GM20000 (cell line): ENCODE data around the gene DENND1A.

ENCODE experiments used
- DNase-seq: peaks from one replicate; pipeline ENCODE4 v3.0.0; 2012; ENCODE audit warnings: low spot score
- CTCF ChIP-seq: IDR thresholded peaks from 2 replicates; pipeline ENCODE4 v1.5.1; 2012; ENCODE audit warnings: mild to moderate bottlenecking, control low read depth; ENCODE audit errors: extremely low read depth, missing control alignments

The DENND1A gene

GRCh38 chr9:123378025-123378424 lies 551.9 kb downstream of the DENND1A start:
- TF ChIP-seq CTCF, result no peak
- peak; percentile 33 for DNase-seq

GRCh38 chr9:123377211-123377971 lies 552.5 kb downstream of the DENND1A start:
- DNase-seq, result peak; percentile 34
- no peak for TF ChIP-seq CTCF

DNA sequence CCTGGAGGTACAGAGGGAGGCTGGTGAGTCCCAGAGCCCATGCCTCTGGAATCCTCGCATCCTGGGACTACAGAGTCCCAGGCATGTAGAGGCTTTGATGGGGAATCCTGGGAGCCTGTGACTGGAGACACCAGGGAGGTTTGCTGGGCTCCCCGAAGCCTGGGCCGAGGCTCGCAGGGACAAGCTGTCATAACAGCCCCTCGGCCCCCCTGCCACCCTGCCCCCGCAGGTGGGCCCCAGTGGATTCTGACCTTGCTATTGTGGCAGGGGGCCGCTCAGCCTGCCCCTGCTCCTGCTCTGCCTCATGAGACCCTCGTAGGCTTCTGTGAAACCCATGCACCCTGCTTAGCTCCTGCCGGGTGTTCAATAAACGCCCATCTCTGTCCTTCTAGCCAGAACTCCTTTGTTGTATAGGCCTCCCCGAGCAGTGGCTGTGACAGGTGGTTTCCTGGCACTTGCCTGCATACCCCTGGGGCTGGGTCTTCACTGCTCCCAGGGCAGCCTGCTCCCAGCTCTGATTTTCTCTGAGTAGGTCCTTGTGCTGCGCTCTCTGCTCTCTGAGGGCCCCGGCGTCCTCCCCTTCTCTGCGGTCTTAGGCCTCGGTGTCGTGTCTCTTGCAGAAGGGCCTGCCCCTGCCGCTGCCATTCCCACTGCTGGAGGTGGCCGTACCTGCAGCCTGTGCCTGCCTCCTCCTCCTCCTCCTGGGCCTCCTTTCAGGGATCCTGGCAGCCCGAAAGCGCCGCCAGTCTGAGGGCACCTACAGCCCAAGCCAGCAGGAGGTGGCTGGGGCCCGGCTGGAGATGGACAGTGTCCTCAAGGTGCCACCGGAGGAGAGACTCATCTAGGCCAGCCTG lies 553.5 kb downstream of the DENND1A start:
- DNase-seq, result peak; percentile 32
- no peak for TF ChIP-seq CTCF

DNA sequence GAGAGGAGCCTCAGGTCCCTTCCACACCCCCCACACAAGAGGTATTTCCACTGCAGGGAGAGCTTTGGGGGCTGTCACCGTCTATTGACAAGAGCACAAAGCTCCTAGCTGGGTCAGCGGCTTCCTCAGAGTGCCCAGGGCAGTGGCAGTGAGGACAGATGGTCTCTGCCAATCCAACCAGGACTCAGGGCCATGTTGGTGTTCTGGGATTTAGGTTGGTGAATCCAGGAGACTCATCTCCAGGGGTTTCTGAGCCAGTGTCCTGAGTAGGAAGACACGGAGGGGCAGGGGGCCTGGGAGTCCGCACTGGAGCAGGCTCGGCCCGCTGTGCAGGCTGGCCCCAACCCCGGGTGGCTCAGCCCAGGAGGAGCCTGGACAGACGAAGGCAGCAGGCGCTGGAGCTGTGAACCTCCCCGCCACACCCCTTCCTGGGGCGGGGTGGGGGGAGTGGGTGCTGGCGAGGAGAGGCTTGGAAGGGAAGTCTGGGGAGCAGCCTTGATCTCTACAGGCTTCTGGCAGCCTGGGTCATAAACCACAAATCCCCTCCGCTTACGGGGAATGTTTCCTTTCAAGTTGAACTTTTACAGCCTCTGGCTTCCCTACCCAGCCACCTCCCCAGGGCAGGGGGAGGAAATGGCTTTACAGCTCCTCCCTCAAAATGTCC lies 554.3 kb downstream of the DENND1A start:
- DNase-seq, result peak; percentile 26
- TF ChIP-seq CTCF, result no peak

- DNase-seq, result peak; percentile 45
- no peak for TF ChIP-seq CTCF
These were observed 556.0 kb downstream of the DENND1A start for GRCh38 chr9:123373946-123374345.

- TF ChIP-seq CTCF, result no peak
- peak; percentile 40 for DNase-seq
These were observed 556.4 kb downstream of the DENND1A start for GRCh38 chr9:123373447-123373923.
